WTC11 (cell line): ENCODE data around the gene MVD. TPM values are rescaled to one million over a fixed set of nuclear protein-coding genes. Genes with fewer than 3 reads are reported as not detected.

Experiments
- ATAC-seq: fragments of 200-7000 bp; cut with Tn5 transposase; 2 replicates; pipeline ENCODE4 v1.10.0; 2021; ENCODE audit warnings: mild to moderate bottlenecking, moderate library complexity
- CTCF ChIA-PET: fragments of 300-600 bp; sonication (Branson Sonifier 250); formaldehyde crosslinking; loops from one replicate; lab custom pipeline; 2021; ENCODE audit warnings: antibody characterized with exemption; lab: Charles Lee
- POLR2A ChIA-PET: fragments of 350-600 bp; sonication (Branson Sonifier 250); formaldehyde crosslinking; loops from one replicate; lab custom pipeline; 2021; ENCODE audit warnings: antibody characterized with exemption; lab: Charles Lee
- DNase-seq: peaks from one replicate; pipeline ENCODE4 v3.0.0; 2021; ENCODE audit warnings: low spot score
- H3K27ac Mint-ChIP-seq: 2 replicates; pipeline ENCODE4 v1.8.0; 2021; ENCODE audit warnings: mixed read lengths
- H3K27me3 Mint-ChIP-seq: 2 replicates; pipeline ENCODE4 v1.8.0; 2021; ENCODE audit warnings: low read depth, mild to moderate bottlenecking, moderate library complexity, mixed read lengths
- H3K36me3 Mint-ChIP-seq: 2 replicates; pipeline ENCODE4 v1.8.0; 2021; ENCODE audit warnings: mixed read lengths
- H3K4me1 Mint-ChIP-seq: 2 replicates; pipeline ENCODE4 v1.8.0; 2022; ENCODE audit warnings: mixed read lengths
- H3K4me3 Mint-ChIP-seq: 2 replicates; pipeline ENCODE4 v1.8.0; 2021; ENCODE audit warnings: mild to moderate bottlenecking, moderate library complexity, mixed read lengths
- H3K9me3 Mint-ChIP-seq: 2 replicates; pipeline ENCODE4 v1.8.0; 2021; ENCODE audit warnings: mixed read lengths
- ATF3 ChIP-seq: sonication (generic); formaldehyde crosslinking; conservative IDR thresholded peaks from 2 replicates; pipeline ENCODE4 v1.8.1; 2022; ENCODE audit warnings: mild to moderate bottlenecking, missing genetic modification reagents
- CDX4 ChIP-seq: fragments of 250-450 bp; sonication (Bioruptor Pico); IDR thresholded peaks from 2 replicates; pipeline ENCODE4 v1.9.0; 2021; ENCODE audit warnings: moderate library complexity, mild to moderate bottlenecking, inconsistent platforms, borderline replicate concordance
- CREB1 ChIP-seq: sonication (generic); formaldehyde crosslinking; IDR thresholded peaks from 2 replicates; pipeline ENCODE4 v1.8.0; 2023; ENCODE audit warnings: mild to moderate bottlenecking, missing genetic modification reagents
- IRF1 ChIP-seq: sonication (generic); formaldehyde crosslinking; IDR thresholded peaks from 2 replicates; pipeline ENCODE4 v1.8.0; 2023; ENCODE audit warnings: missing genetic modification reagents
- KAT7 ChIP-seq: sonication (generic); formaldehyde crosslinking; IDR thresholded peaks from 2 replicates; pipeline ENCODE4 v1.8.1; 2023; ENCODE audit warnings: missing genetic modification reagents, mild to moderate bottlenecking, borderline replicate concordance
- NR2C2 ChIP-seq: sonication (generic); formaldehyde crosslinking; IDR thresholded peaks from 2 replicates; pipeline ENCODE4 v1.8.0; 2022; ENCODE audit warnings: mild to moderate bottlenecking, missing genetic modification reagents
- SMAD3 ChIP-seq: sonication (generic); formaldehyde crosslinking; IDR thresholded peaks from 2 replicates; pipeline ENCODE4 v1.8.0; 2022; ENCODE audit warnings: missing genetic modification reagents, mild to moderate bottlenecking, borderline replicate concordance
- ZBTB21 ChIP-seq: sonication (generic); formaldehyde crosslinking; IDR thresholded peaks from 2 replicates; pipeline ENCODE4 v1.8.1; 2023; ENCODE audit warnings: mild to moderate bottlenecking, missing genetic modification reagents, borderline replicate concordance
- ZNF416 ChIP-seq: fragments of 250-450 bp; sonication (Bioruptor Pico); IDR thresholded peaks from 2 replicates; pipeline ENCODE4 v1.9.0; 2021; ENCODE audit warnings: mild to moderate bottlenecking, inconsistent platforms
- total RNA-seq: library from RNA; stranded (reverse); gene quantifications from 3 replicates; pipeline ENCODE4 v1.2.3, GENCODE V29; 2021
- TF ChIP-seq, protein P1 (sequence below): fragments of 250-450 bp; sonication (Bioruptor Pico); IDR thresholded peaks from 2 replicates; pipeline ENCODE4 v1.9.0; 2021; ENCODE audit warnings: mild to moderate bottlenecking, borderline replicate concordance
- TF ChIP-seq, protein P2 (sequence below): fragments of 250-450 bp; sonication (Bioruptor Pico); IDR thresholded peaks from 2 replicates; pipeline ENCODE4 v1.9.0; 2021; ENCODE audit warnings: mild to moderate bottlenecking
- TF ChIP-seq, protein P3 (sequence below): sonication (generic); formaldehyde crosslinking; IDR thresholded peaks from 2 replicates; pipeline ENCODE4 v1.8.1; 2023; ENCODE audit warnings: mild to moderate bottlenecking, missing genetic modification reagents, borderline replicate concordance

MVD gene
- total RNA-seq, 1 experiment from 2014 or later = 113 TPM

DNA sequence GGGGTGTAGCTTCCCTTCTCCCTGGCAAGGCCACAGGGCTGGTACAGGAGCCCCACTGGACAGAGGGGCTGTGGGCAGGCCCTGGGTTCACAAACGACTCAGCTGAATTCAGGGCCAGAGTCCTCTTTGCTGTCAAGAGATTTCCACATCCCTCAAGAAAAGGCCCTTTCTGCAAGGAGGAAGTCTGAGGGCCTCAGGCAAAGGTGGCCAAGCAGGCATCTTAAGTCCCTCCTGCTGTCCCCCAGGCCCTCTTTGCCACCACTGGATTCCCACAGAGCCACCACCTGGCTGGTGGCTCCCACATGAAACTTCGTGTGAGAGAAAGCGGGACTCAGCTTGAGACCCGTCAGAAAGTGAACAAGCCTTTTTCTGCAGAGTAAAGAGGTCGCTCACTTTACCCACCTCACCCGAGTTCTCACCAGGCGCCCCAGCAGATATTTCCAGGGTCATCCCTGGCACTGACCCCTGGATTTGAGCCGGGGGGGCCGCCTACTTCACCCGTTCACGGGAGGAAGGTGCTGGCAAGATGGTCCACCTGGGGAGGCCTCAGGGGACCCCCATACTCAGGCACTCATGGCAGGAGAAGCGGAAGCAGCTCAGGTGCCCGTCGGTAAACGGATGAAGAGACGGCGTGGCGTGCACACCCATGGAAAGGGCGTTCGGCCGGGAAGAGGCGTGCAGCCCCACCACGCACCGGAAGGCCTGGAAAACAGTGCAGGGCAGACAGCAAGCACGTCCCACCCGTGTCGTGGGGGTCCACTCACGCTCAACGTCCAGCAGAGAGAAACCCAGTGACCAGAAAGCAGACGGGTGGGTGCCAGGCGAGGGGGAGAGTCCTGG, 39.7 kb upstream of the MVD start (continued):
- TF ChIP-seq, protein P1, sequence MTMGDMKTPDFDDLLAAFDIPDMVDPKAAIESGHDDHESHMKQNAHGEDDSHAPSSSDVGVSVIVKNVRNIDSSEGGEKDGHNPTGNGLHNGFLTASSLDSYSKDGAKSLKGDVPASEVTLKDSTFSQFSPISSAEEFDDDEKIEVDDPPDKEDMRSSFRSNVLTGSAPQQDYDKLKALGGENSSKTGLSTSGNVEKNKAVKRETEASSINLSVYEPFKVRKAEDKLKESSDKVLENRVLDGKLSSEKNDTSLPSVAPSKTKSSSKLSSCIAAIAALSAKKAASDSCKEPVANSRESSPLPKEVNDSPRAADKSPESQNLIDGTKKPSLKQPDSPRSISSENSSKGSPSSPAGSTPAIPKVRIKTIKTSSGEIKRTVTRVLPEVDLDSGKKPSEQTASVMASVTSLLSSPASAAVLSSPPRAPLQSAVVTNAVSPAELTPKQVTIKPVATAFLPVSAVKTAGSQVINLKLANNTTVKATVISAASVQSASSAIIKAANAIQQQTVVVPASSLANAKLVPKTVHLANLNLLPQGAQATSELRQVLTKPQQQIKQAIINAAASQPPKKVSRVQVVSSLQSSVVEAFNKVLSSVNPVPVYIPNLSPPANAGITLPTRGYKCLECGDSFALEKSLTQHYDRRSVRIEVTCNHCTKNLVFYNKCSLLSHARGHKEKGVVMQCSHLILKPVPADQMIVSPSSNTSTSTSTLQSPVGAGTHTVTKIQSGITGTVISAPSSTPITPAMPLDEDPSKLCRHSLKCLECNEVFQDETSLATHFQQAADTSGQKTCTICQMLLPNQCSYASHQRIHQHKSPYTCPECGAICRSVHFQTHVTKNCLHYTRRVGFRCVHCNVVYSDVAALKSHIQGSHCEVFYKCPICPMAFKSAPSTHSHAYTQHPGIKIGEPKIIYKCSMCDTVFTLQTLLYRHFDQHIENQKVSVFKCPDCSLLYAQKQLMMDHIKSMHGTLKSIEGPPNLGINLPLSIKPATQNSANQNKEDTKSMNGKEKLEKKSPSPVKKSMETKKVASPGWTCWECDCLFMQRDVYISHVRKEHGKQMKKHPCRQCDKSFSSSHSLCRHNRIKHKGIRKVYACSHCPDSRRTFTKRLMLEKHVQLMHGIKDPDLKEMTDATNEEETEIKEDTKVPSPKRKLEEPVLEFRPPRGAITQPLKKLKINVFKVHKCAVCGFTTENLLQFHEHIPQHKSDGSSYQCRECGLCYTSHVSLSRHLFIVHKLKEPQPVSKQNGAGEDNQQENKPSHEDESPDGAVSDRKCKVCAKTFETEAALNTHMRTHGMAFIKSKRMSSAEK = no peak
- TF ChIP-seq CDX4 (CRISPR knock-in tag) (no peak), SMAD3 (no peak)

DNA sequence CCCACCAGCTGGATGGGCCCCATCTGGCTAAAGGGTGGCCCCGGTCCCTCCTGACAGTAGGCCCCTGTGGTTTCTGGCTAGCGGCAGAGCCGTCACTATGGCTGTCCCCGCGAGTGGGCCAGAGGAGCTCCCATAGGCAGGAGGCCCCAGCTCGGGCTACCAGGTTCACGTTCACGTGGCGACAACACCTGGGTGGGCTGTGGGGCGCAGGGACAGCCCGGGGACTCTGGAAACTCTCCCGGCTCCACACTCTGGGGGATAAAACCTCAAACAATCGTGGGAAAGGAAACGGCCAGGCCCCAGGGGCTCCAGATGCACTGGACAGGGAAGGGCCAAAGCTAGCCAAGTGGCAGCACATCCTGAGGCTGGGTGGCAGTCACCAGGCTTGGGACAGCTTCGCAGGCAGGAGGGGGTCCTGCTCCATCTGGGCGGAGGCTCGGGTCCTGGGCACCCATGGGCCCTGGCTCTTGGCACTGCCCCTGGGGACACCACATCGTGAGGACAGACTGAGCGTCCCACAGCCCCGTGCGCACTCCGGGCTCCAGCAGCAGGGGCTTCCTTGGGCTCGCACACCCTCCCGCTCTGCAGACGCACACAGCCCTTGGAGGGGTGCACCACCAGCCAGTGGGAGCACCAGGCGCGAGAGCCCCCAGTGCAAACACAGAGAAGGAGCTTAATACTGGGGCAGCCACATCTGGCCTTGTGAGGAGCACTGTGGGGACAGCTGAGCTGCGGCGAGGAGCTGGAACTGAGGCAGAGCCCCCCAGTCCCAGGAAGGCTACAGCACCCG, 38.9 kb upstream of the MVD start:
- Mint-ChIP-seq H3K9me3 (no peaks in the 10 kb centered on the region), H3K4me1 (peaks cover 10% of the 10 kb centered on the region), H3K36me3 (peaks cover 3% of the 10 kb centered on the region; the same call in 1 of the 2 replicates), H3K27ac (no peak overlapping the region), H3K4me3 (no peak overlapping the region), H3K27me3 (no peaks in the 10 kb centered on the region)
- no peak for DNase-seq
- no peak for TF ChIP-seq ZBTB21 (CRISPR knock-in tag)
- TF ChIP-seq, protein P2, sequence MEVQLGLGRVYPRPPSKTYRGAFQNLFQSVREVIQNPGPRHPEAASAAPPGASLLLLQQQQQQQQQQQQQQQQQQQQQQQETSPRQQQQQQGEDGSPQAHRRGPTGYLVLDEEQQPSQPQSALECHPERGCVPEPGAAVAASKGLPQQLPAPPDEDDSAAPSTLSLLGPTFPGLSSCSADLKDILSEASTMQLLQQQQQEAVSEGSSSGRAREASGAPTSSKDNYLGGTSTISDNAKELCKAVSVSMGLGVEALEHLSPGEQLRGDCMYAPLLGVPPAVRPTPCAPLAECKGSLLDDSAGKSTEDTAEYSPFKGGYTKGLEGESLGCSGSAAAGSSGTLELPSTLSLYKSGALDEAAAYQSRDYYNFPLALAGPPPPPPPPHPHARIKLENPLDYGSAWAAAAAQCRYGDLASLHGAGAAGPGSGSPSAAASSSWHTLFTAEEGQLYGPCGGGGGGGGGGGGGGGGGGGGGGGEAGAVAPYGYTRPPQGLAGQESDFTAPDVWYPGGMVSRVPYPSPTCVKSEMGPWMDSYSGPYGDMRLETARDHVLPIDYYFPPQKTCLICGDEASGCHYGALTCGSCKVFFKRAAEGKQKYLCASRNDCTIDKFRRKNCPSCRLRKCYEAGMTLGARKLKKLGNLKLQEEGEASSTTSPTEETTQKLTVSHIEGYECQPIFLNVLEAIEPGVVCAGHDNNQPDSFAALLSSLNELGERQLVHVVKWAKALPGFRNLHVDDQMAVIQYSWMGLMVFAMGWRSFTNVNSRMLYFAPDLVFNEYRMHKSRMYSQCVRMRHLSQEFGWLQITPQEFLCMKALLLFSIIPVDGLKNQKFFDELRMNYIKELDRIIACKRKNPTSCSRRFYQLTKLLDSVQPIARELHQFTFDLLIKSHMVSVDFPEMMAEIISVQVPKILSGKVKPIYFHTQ (CRISPR knock-in tag) = no peak
- no peak for TF ChIP-seq IRF1 (CRISPR knock-in tag)
- no peak for TF ChIP-seq KAT7 (CRISPR knock-in tag)
- TF ChIP-seq CREB1 (CRISPR knock-in tag) = no peak
- TF ChIP-seq NR2C2 (CRISPR knock-in tag) = no peak
- no peak for TF ChIP-seq ATF3 (CRISPR knock-in tag)
- no peak for TF ChIP-seq ZNF416 (CRISPR knock-in tag)
- TF ChIP-seq, protein P3, sequence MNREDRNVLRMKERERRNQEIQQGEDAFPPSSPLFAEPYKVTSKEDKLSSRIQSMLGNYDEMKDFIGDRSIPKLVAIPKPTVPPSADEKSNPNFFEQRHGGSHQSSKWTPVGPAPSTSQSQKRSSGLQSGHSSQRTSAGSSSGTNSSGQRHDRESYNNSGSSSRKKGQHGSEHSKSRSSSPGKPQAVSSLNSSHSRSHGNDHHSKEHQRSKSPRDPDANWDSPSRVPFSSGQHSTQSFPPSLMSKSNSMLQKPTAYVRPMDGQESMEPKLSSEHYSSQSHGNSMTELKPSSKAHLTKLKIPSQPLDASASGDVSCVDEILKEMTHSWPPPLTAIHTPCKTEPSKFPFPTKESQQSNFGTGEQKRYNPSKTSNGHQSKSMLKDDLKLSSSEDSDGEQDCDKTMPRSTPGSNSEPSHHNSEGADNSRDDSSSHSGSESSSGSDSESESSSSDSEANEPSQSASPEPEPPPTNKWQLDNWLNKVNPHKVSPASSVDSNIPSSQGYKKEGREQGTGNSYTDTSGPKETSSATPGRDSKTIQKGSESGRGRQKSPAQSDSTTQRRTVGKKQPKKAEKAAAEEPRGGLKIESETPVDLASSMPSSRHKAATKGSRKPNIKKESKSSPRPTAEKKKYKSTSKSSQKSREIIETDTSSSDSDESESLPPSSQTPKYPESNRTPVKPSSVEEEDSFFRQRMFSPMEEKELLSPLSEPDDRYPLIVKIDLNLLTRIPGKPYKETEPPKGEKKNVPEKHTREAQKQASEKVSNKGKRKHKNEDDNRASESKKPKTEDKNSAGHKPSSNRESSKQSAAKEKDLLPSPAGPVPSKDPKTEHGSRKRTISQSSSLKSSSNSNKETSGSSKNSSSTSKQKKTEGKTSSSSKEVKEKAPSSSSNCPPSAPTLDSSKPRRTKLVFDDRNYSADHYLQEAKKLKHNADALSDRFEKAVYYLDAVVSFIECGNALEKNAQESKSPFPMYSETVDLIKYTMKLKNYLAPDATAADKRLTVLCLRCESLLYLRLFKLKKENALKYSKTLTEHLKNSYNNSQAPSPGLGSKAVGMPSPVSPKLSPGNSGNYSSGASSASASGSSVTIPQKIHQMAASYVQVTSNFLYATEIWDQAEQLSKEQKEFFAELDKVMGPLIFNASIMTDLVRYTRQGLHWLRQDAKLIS (CRISPR knock-in tag) = no peak
- POLR2A ChIA-PET = no interaction called here
- CTCF ChIA-PET = interaction anchor here (0.6 to 6.8 kb wide), 5 partner anchors 16 to 36 kb away, joined by 3 to 46 read pairs (median 4); no protein-coding TSS in a partner anchor
- ATAC-seq = no peak
